Neural progenitor cell (in vitro differentiated cells): ENCODE results near the gene CYP26B1.

Experiments
- CTCF ChIP-seq: fragments of 200-600 bp; sonication (generic); IDR thresholded peaks from 2 replicates; pipeline ENCODE4 v1.5.1; 2017; ENCODE audit warnings: antibody characterized with exemption, mild to moderate bottlenecking
- EZH2 ChIP-seq: fragments of 200-600 bp; sonication (generic); IDR thresholded peaks from 2 replicates; pipeline ENCODE4 v1.6.1; 2017; ENCODE audit warnings: antibody characterized with exemption, mild to moderate bottlenecking, moderate library complexity

GRCh38 chr2:72103161-72103560 is 44.5 kb downstream of the CYP26B1 start:
- TF ChIP-seq EZH2 (no peak), CTCF (no peak)
